ENCODE data around the gene CASP3.
A peak's percentile ranks its signal among the peaks of the same experiment; 100 is the strongest.
"Not testable (repeated sequence)": the region's sequence is repeated elsewhere in the genome, so short reads cannot be mapped to it uniquely, and the experiment has no call there.

Gene CASP3

GRCh38 chr4:184596617-184597185, 52.5 kb downstream of the CASP3 start:
- DNase-seq (ENCODE audit: low read depth in 2 of 2): no peak

DNA sequence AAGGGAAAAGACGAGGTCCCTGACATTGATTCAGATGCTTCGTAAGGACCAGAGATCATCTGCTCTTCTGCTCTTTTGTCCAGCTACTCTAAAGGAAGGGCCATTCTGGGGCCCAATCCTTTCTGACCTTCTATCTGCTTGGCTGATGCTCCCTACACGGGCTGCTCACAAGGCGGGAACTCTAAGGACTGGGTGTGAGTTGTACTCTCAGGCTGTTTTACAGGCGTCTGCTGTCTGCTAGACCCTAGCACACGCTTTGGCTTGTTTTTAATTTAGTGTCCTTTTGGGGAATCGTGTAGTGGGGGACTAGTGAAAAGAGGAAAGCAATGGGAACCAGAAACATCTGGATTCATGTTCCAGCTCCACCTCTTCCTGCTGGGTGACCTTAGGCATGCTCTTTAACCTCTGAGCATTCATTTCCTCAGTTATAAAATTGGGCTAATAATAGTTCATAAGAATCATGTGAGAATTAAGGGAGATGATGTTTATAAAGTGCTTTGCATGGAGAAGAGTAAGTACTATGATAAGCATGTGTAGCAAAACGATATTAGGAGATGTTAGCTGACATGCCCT, 53.1 kb downstream of the CASP3 start:
- no peak for DNase-seq (ENCODE audit: low read depth in 2 of 2)

DNA sequence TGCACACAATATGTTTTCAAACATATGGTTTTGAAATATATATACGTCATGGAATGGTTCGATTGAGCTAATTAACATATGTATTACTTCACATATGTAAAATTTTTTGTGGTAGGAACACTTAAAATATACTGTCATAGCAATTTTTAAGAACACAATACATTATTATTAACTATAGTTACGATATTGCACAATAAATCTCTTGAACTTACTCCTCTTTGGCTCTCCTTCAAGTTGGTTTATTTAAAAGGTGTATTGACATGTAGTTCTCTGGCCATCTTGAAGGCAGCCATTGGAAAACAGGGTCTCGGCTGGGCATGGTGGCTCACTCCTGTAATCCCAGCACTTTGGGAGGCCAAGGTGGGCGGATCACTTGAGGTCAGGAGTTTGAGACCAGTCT, 53.8 kb downstream of the CASP3 start:
- no peak for DNase-seq (ENCODE audit: low read depth in 2 of 2)

DNA sequence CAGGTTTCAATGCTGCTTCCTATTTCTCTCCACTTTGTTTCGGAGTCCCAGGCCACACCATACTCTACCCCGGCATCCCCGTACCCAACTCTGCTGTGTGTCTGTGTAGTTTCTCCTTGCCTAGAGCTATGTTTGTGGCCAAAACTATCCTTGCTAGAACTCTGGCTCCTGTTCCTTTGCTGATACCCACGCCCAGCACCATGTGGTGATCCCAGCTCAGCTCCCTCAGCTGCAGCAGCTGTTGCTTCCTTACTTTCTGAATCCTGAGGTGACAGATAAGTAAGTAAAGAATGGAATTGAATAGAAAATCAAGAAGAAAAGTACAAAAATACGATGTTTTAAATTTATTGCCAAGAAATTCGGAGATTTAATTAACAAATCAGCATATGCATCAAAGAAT, 55.8 kb downstream of the CASP3 start:
- DNase-seq (ENCODE audit: low read depth in 2 of 2): no peak

GRCh38 chr4:184591747-184592270, 57.4 kb downstream of the CASP3 start:
- not testable (repeated sequence) for DNase-seq (ENCODE audit: low read depth in 2 of 2)

GRCh38 chr4:184591070-184591677, 58.1 kb downstream of the CASP3 start:
- no peak for DNase-seq (ENCODE audit: low read depth in 2 of 2)

GRCh38 chr4:184590196-184590595, 59.1 kb downstream of the CASP3 start:
- no peak for DNase-seq (ENCODE audit: low read depth in 2 of 2)

DNA sequence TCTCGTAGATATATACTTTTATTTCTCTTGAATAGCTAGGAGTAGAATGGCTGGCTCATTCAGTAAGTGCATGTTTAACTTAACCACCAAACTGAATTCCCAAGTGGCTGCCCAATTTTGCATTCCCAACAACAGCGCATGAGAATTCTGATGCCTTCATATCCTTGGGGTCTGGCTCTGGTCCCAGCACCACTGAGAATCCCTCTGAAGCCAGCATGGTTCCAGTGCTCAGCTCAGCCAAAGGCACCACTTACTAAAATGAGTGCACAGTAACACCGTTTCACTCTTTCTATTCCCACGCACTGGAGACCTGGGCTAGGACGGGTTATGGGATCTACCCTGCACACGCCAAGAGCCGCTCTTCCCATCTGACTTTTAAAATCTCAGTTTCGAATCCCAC, 60.4 kb downstream of the CASP3 start:
- no peak for DNase-seq (ENCODE audit: low read depth in 2 of 2)

DNA sequence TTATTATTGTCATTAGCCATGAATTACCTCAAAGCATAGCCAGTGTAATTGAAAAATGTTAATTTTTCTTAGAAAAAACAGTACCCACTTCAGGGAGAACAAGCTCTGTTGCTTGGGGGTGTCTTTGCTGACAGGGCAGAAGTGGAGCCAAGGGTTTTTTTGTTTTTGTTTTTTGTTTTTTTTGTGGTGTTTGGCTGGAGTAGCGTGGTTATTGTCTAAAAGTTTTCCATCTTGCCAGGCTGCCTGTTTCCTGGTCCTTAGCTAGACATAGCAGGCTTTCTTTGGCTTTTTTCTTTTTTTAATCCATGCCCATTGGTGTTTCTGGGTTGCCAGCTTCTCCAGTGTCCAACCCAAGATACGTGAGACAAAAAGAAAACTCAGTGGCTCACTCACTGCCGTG, 61.5 kb downstream of the CASP3 start:
- no peak for DNase-seq (ENCODE audit: low read depth in 2 of 2)

- DNase-seq (ENCODE audit: low read depth in 2 of 2): no peak
Observed at GRCh38 chr4:184587221-184587620, 62.0 kb downstream of the CASP3 start.

GRCh38 chr4:184583738-184584502, 65.3 kb downstream of the CASP3 start:
- DNase-seq (ENCODE audit: low read depth in 2 of 2): peak in 1 of 2 donors; percentile 2

Data from stimulated activated CD4-positive, alpha-beta T cell treated with anti-CD3 and anti-CD28 coated beads, Interleukin-4, amount 100 ng/mL, for 48 hours (primary cell).